Stimulated activated naive CD8-positive, alpha-beta T cell treated with anti-CD3 and anti-CD28 coated beads, Interleukin-15, amount 100 ng/mL, for 72 hours (primary cell): ENCODE data around the gene KIF16B.

Experiments used
- ATAC-seq: fragments of 150-1000 bp; cut with Tn5 transposase; 2 replicates; pipeline ENCODE4 v1.10.0; 2021; ENCODE audit warnings: mild to moderate bottlenecking, moderate library complexity
- DNase-seq, 2 donors: peaks; one replicate each; pipeline ENCODE4 v3.0.0; 2021 to 2022
- H3K27ac Mint-ChIP-seq, 2 donors: one replicate each; pipeline ENCODE4 v1.8.0; 2022; ENCODE audit warnings: mild to moderate bottlenecking in 2 of 2, mixed read lengths in 2 of 2, moderate library complexity in 2 of 2
- H3K27me3 Mint-ChIP-seq: one replicate; pipeline ENCODE4 v1.8.0; 2022; ENCODE audit warnings: mixed read lengths
- H3K4me1 Mint-ChIP-seq: one replicate; pipeline ENCODE4 v1.8.0; 2022; ENCODE audit warnings: mild to moderate bottlenecking, mixed read lengths
- H3K4me3 Mint-ChIP-seq, 2 donors: one replicate each; pipeline ENCODE4 v1.8.0; 2022; ENCODE audit warnings: mild to moderate bottlenecking in 2 of 2, mixed read lengths in 2 of 2, moderate library complexity in 1 of 2
- H3K9me3 Mint-ChIP-seq, 2 donors: one replicate each; pipeline ENCODE4 v1.8.0; 2022; ENCODE audit warnings: mixed read lengths in 2 of 2

Gene KIF16B

DNA sequence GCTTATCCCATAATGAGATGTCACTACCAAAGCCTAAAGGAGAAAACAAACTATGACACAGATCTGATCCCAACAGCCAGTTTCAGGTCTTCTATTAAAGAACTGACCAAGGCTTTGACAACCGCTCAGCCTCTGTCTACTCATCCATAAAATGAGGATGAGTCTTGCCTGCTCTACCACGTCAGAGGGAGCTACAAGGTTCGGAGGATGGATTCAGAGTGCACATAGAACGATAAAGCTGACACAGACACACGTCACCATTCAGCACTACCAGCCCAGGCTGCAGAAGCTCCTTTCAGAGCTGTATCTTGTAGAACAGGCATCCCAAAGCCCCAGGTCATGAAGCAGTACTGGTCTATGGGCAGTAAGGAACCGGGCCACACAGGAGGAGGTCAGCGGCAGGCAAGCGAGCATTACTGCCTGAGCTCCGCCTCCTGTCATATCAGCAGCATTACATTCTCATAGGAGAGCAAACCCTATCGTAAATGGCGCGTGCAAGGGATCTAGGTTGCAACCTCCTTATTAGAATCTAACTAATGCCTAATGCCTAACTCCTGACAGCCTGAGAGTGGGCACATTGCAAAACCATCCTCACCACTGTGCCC lies 25.1 kb downstream of the KIF16B start:
- no peaks in the 10 kb centered on the region for H3K9me3 Mint-ChIP-seq
- no peak overlapping the region for H3K27ac Mint-ChIP-seq
- H3K4me1 Mint-ChIP-seq = peaks cover 4% of the 10 kb centered on the region
- H3K27me3 Mint-ChIP-seq = no peaks in the 10 kb centered on the region
- DNase-seq (no peak), ATAC-seq (no peak)
- H3K4me3 Mint-ChIP-seq = no peak overlapping the region

GRCh38 chr20:16544949-16545348 lies 28.3 kb downstream of the KIF16B start:
- H3K27ac Mint-ChIP-seq = no peak overlapping the region
- no peaks in the 10 kb centered on the region for H3K27me3 Mint-ChIP-seq
- ATAC-seq = no peak
- DNase-seq = no peak
- H3K4me1 Mint-ChIP-seq = peaks cover 13% of the 10 kb centered on the region
- no peaks in the 10 kb centered on the region for H3K9me3 Mint-ChIP-seq
- H3K4me3 Mint-ChIP-seq = no peak overlapping the region

GRCh38 chr20:16542477-16542876 lies 30.8 kb downstream of the KIF16B start:
- no peak overlapping the region for H3K4me3 Mint-ChIP-seq
- no peaks in the 10 kb centered on the region for H3K9me3 Mint-ChIP-seq
- H3K27me3 Mint-ChIP-seq = no peaks in the 10 kb centered on the region
- ATAC-seq (no peak), DNase-seq (no peak)
- no peak overlapping the region for H3K27ac Mint-ChIP-seq
- peaks cover 31% of the 10 kb centered on the region for H3K4me1 Mint-ChIP-seq

DNA sequence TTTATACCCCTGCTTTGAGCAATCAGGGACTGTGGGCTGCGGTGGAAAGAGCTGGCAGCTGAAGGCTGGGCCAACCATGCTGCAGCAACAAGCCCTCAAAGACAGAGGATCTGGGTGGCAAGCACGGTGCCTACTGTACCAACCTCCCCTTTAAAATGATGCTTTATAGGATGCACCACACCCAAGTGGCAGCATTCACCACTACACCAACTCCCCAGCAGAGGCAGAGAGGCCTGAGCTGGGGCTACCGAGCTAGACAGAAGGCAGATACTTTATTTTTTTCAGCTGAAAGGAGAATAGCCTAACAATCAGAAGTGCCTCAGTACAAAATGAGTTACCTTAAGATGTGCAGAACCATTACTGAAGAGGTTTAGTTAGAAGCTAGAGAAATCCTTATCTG lies 31.4 kb downstream of the KIF16B start:
- H3K27ac Mint-ChIP-seq = no peak overlapping the region
- peaks cover 31% of the 10 kb centered on the region for H3K4me1 Mint-ChIP-seq
- H3K9me3 Mint-ChIP-seq = no peaks in the 10 kb centered on the region
- ATAC-seq = no peak
- DNase-seq = no peak
- H3K4me3 Mint-ChIP-seq = no peak overlapping the region
- H3K27me3 Mint-ChIP-seq = no peaks in the 10 kb centered on the region

DNA sequence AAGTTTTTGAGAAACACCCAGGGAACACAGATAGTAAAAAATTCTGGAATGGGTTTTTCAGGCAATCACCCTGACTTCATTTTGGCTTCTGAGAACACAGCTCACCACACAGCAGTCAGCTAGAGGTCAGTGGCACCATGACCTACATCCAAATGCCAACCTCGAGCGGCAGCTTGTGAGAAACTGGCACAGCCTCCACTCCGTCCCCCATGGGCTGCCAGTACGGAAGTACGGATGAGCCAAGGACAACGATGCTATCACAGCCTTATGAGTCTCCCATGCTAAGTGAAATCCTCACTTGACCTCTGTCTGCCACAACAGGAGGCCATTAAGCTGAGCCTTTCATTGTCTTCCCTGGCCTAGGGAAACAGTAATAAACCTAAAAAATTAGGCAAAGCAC lies 32.0 kb downstream of the KIF16B start:
- no peak overlapping the region for H3K4me3 Mint-ChIP-seq

GRCh38 chr20:16539280-16540021 lies 33.8 kb downstream of the KIF16B start:
- ATAC-seq (no peak), DNase-seq (no peak)
- no peak overlapping the region for H3K27ac Mint-ChIP-seq
- H3K9me3 Mint-ChIP-seq = no peaks in the 10 kb centered on the region
- no peaks in the 10 kb centered on the region for H3K27me3 Mint-ChIP-seq
- H3K4me3 Mint-ChIP-seq = no peak overlapping the region
- peaks cover 27% of the 10 kb centered on the region for H3K4me1 Mint-ChIP-seq

More for the DNA sequence above, 32.0 kb downstream of the KIF16B start:
- H3K27me3 Mint-ChIP-seq = no peaks in the 10 kb centered on the region
- H3K27ac Mint-ChIP-seq = no peak overlapping the region
- DNase-seq = no peak
- H3K9me3 Mint-ChIP-seq = no peaks in the 10 kb centered on the region
- no peak for ATAC-seq
- H3K4me1 Mint-ChIP-seq = peaks cover 31% of the 10 kb centered on the region

DNA sequence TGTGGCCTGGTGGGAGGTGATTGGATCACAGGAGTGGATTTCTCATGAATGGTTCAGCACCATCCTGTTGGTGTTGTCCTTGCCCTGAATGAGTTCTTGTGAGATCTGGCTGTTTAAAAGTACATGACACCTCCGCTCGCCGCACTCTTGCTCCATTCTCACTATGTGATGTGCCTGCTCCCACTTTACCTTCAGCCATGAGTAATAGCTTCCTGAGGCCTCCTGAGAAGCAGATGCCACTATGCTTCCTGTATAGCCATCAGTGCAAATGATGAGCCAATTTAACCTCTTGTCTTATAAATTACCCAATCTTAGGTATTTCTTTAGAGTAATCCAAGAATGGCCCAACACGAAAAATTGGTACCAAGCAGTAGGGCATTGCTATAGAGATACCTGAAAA lies 34.5 kb downstream of the KIF16B start:
- H3K27me3 Mint-ChIP-seq = no peaks in the 10 kb centered on the region
- H3K4me1 Mint-ChIP-seq = peaks cover 27% of the 10 kb centered on the region
- ATAC-seq (no peak), DNase-seq (no peak)
- H3K9me3 Mint-ChIP-seq = no peaks in the 10 kb centered on the region
- no peak overlapping the region for H3K4me3 Mint-ChIP-seq
- no peak overlapping the region for H3K27ac Mint-ChIP-seq

DNA sequence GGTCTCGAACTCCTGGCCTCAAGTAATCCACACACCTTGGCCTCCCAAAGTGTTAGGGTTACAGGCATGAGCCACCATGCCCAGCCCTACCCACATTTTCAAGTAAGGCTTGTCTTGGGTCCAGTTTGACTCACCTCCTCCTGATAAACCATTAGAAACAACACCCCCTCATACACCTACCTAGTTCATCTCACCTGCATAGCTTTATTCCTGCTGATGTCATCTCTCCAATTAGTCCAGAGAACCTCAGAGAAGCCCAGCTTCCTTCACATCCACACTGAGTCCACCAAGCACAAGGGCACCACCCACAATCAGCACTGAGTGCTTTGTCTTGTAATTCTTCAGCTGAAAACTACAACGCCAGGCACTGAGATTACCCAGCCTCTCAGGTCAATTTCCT lies 35.3 kb downstream of the KIF16B start:
- no peaks in the 10 kb centered on the region for H3K27me3 Mint-ChIP-seq
- no peak for DNase-seq
- peak overlapping the region in 1 of 2 donors; percentile 16 for H3K27ac Mint-ChIP-seq
- H3K9me3 Mint-ChIP-seq = no peaks in the 10 kb centered on the region
- peaks cover 27% of the 10 kb centered on the region for H3K4me1 Mint-ChIP-seq
- ATAC-seq = no peak
- H3K4me3 Mint-ChIP-seq = no peak overlapping the region

DNA sequence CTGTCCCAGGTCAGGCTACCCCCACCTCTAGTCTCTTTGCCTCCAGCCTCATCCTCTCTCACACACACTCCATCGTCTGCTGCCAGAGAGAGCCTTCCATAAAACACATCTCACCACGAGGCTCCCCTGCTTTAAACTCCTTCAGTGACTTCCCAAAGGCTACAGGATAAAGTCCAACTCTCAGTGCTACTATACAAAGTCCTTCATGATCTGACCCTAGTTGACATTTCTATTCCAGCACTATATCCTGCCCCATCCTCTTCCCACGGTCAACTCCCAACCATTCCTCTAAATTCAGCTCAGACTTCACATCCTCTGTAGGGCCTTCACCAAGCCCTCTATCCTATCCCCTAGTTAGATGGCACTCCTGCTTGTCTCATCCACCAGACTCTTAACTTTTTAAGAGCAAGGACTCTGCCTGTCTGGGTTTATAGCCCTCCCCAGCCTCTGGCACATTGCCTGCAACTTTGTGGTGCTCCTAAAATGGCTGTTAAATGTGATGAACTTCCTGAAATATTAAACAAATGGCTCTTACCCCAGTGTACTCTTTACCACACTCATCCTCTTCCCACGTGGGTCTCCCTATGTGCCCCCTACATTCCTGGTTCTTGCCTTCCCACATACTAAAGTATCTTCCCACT lies 36.1 kb downstream of the KIF16B start:
- Mint-ChIP-seq H3K4me1 (peaks cover 27% of the 10 kb centered on the region), H3K4me3 (no peak overlapping the region), H3K27ac (no peak overlapping the region), H3K27me3 (no peaks in the 10 kb centered on the region), H3K9me3 (no peaks in the 10 kb centered on the region)
- ATAC-seq (no peak), DNase-seq (no peak)

DNA sequence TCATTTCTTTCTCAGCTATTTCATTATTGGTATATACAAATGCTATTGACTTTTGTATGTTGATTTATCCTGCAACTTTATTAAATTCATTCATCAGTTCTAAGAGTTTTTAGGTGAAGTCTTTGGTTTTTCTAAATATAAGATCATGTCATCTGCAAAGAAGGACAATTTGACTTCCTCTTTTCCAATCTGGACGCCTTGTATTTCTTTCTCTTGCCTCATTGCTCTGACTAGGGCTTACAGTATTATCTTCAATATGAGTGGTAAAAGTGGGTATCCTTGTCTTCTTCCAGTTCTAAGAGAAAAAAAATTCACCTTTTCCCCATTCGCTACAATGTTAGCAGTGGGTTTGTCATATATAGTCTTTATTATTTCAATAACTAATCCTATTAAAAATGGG lies 38.0 kb downstream of the KIF16B start:
- no peak for ATAC-seq
- Mint-ChIP-seq H3K4me1 (peaks cover 19% of the 10 kb centered on the region), H3K27ac (no peak overlapping the region), H3K27me3 (no peaks in the 10 kb centered on the region), H3K4me3 (no peak overlapping the region), H3K9me3 (no peaks in the 10 kb centered on the region)
- DNase-seq = no peak

DNA sequence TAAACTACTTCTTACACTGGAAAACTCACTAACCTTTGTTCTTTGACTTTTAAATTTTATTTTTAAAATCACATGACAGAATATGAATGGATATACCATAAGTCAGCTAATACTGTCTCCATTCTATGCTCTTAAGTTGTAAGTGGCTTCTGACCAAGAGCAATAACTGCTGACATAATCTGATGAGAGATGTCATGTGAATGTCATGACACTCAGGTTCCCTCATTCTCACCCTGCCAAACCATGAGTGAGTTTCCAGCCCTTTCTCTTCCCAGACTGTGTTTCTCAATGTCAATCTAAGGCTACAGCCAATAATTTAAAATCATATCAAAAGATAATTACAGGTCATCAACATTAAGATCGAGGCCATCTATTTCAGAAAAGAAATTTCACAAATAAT lies 39.7 kb downstream of the KIF16B start:
- H3K9me3 Mint-ChIP-seq = no peaks in the 10 kb centered on the region
- peaks cover 6% of the 10 kb centered on the region for H3K4me1 Mint-ChIP-seq
- H3K27me3 Mint-ChIP-seq = no peaks in the 10 kb centered on the region
- no peak for ATAC-seq
- peak overlapping the region in 1 of 2 donors; percentile 71 for H3K27ac Mint-ChIP-seq
- DNase-seq = no peak
- no peak overlapping the region for H3K4me3 Mint-ChIP-seq

- DNase-seq (no peak), ATAC-seq (no peak)
- no peaks in the 10 kb centered on the region for H3K27me3 Mint-ChIP-seq
- H3K9me3 Mint-ChIP-seq = no peaks in the 10 kb centered on the region
- H3K4me1 Mint-ChIP-seq = no peaks in the 10 kb centered on the region
- no peak overlapping the region for H3K27ac Mint-ChIP-seq
- no peak overlapping the region for H3K4me3 Mint-ChIP-seq
Measured at GRCh38 chr20:16531485-16531884, 41.8 kb downstream of the KIF16B start.

DNA sequence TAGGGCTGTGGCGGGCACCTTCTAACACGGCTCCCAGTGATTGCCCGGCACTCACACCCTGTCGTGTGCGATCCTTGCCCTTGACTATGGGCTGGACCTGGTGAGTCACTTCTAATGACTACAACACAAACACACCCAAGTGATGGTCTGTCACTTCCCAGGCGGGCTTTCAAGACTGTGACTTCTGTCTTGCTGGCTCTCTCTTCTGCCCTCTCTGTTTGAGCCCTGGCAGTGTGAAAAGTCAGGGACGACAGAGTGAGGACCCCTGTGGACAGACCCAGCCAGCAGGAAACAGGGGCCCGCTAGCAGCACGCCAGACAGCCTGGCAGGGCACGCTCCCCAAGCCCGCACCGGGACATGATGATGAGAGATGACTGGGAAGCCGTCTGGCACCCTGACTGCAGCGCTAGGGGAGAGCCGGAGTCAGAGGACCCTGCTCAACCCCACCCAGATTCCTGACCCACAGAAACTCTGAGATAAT lies 43.0 kb downstream of the KIF16B start:
- Mint-ChIP-seq H3K4me1 (no peaks in the 10 kb centered on the region), H3K27ac (no peak overlapping the region)

DNA sequence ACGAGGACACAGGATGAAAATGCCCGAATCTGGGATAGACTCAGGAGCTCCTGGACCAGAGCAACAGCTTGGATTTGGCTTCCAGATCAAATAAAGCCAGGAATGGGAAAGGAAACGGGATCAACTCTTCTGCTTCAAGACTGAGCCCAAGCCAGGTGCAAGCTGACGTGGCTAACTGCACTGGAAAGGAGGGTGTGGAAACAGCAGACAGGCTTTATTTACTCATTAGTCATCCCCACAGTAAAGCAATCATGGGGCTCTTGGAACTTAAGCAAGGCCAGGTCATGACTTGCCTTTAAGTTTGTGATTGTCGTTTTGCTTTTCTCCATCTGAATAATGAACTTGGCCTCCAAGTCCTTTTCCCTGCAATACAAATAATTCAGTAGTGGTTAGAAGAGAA lies 45.2 kb downstream of the KIF16B start:
- no peaks in the 10 kb centered on the region for H3K4me1 Mint-ChIP-seq
- DNase-seq (no peak), ATAC-seq (no peak)
- H3K27me3 Mint-ChIP-seq = no peaks in the 10 kb centered on the region
- no peak overlapping the region for H3K27ac Mint-ChIP-seq
- H3K9me3 Mint-ChIP-seq = peaks cover 0 to 5% of the 10 kb centered on the region in 2 donors
- H3K4me3 Mint-ChIP-seq = no peak overlapping the region

More for the DNA sequence above, 43.0 kb downstream of the KIF16B start:
- no peak for ATAC-seq
- H3K4me3 Mint-ChIP-seq = no peak overlapping the region
- no peak for DNase-seq
- peaks cover 0 to 5% of the 10 kb centered on the region in 2 donors for H3K9me3 Mint-ChIP-seq
- no peaks in the 10 kb centered on the region for H3K27me3 Mint-ChIP-seq

- DNase-seq (no peak), ATAC-seq (no peak)
- Mint-ChIP-seq H3K27ac (no peak overlapping the region), H3K27me3 (no peaks in the 10 kb centered on the region), H3K4me3 (no peak overlapping the region), H3K4me1 (no peaks in the 10 kb centered on the region), H3K9me3 (peaks cover 0 to 5% of the 10 kb centered on the region in 2 donors)
Measured at GRCh38 chr20:16527438-16527837, 45.8 kb downstream of the KIF16B start.
